Omental fat pad (tissue), 4 donors: ENCODE results near the gene CA12. TPM values are rescaled to one million over a fixed set of nuclear protein-coding genes. Genes with fewer than 3 reads are reported as not detected.

Experiments
- ATAC-seq: fragments of 150-250 bp; one replicate; pipeline ENCODE4 v1.9.1; 2016; ENCODE audit warnings: mild to moderate bottlenecking, moderate library complexity; ENCODE audit not compliant: low FRiP score
- DNase-seq: peaks from one replicate; pipeline ENCODE4 v3.0.0-alpha.2; 2019; ENCODE audit warnings: low spot score
- total RNA-seq, 4 donors: library from RNA; depleted of rRNA; stranded (reverse); fragments of >200 nt; gene quantifications; one replicate each; pipeline ENCODE4 v1.1.0, GENCODE V29; 2016
- TF ChIP-seq, protein P1 (sequence below), 3 donors: fragments of 450-650 bp; IDR thresholded peaks; one replicate each; pipeline ENCODE4 v1.5.1; 2016 to 2017; ENCODE audit warnings: antibody characterized with exemption in 3 of 3, mild to moderate bottlenecking in 3 of 3, moderate library complexity in 2 of 3

CA12 gene
- total RNA-seq, 4 donors from 2014 or later: 0.75 to 27.1 (median 10.2) TPM

DNA sequence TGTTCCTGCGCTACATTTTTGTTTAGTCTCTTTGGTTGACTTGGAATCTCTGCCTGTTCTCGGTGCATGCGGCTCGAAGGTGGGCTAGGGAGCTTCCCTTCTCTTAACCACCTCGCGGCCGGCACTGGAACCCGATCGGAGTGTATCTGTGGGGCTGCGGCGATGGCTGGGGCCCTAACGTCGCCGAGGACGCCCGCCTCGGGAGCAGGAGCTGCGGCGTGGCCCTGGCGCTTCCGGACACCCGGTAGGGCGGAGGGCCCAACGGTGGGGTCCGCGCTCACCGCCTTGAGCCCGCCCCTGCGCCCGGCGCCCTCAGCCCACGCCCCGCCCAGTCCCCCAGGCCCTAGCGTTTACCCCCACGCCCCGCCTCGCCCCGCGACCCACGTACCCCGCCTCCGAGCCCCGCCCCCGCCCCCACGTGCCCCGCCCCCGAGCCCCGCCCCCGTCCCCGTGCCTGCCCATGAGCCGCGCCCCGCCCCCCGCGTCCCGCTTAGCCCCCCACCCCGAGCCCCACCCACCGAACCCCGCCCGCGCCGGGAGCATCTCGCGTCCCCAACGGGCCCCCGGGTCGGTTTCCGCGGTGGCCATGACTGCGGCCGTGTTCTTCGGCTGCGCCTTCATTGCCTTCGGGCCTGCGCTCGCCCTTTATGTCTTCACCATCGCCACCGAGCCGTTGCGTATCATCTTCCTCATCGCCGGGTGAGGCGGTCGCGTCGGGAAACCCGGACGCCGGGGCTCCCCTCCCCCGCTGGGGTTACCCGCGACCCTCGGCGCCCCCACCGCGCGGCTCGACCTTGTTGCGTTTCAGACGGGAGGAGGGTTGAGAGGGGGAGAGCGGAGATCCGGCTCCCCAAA, 104.4 kb downstream of the CA12 start, which contains the start of gene APH1B:
Gene APH1B (plus strand): TSS at position 568 of the 855 bp plus-strand sequence. CDS start 19 bp downstream, at position 587.
- peak; percentile 79 for ATAC-seq
- DNase-seq: peak; percentile 45
- TF ChIP-seq, protein P1, sequence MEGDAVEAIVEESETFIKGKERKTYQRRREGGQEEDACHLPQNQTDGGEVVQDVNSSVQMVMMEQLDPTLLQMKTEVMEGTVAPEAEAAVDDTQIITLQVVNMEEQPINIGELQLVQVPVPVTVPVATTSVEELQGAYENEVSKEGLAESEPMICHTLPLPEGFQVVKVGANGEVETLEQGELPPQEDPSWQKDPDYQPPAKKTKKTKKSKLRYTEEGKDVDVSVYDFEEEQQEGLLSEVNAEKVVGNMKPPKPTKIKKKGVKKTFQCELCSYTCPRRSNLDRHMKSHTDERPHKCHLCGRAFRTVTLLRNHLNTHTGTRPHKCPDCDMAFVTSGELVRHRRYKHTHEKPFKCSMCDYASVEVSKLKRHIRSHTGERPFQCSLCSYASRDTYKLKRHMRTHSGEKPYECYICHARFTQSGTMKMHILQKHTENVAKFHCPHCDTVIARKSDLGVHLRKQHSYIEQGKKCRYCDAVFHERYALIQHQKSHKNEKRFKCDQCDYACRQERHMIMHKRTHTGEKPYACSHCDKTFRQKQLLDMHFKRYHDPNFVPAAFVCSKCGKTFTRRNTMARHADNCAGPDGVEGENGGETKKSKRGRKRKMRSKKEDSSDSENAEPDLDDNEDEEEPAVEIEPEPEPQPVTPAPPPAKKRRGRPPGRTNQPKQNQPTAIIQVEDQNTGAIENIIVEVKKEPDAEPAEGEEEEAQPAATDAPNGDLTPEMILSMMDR (IDR thresholded peaks at IDR 0.05): no peak

DNA sequence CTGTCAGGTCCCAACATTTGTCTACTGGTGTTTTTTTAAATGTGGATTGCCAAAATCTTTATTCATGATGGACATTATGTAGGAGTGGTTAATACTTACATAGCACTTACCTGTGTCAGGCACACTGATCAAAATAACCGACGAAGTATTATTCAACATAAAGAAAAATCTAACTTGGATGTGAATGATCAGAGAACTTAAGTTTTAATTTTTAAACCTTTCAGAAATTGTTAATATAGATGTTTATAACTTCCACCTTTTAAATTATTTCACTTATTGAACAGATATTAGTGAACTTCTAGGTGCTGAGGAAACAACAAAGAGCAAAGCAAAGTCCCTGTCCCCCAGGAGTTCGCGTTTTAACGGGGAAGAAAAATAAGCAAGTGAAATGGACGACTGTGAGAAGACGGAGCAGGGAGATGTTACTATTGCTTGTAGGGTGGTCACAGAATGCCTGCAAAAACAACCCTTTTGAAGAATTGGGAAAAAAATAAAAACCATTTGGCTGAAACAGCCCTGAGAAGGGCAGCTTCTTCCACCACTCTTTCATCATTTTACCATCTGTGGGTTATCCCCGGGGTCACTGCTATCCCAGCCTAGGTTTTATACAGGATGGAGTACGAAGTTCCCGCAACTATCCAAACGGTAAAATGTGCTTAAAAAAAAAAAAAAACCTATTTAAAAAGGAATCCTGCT, 105.2 kb downstream of the CA12 start:
- no peak for DNase-seq
- ATAC-seq: no peak
- TF ChIP-seq, protein P1 (IDR thresholded peaks at IDR 0.05): no peak

GRCh38 chr15:63274427-63274826, 107.2 kb downstream of the CA12 start:
- ATAC-seq (no peak), DNase-seq (no peak)
- TF ChIP-seq, protein P1 (IDR thresholded peaks at IDR 0.05): no peak

Other genes with a start within 250 kb of the CA12 start
- 100 to 1,000 TPM in 1 of 4 donors, 10 to 100 TPM in 3; 71.3 to 107 (median 83.2) TPM for gene RPS27L, start 224.4 kb downstream of the CA12 start, total RNA-seq
- 10 to 100 TPM; 36.0 to 55.4 (median 50.0) TPM for gene RAB8B, start 192.2 kb downstream of the CA12 start, total RNA-seq
- 10 to 100 TPM; 15.9 to 17.4 (median 17.0) TPM for gene APH1B, start 104.2 kb downstream of the CA12 start, total RNA-seq
- 10 to 100 TPM; 40.4 to 66.2 (median 56.0) TPM for gene USP3, start 122.7 kb upstream of the CA12 start, total RNA-seq
- 1 to 10 TPM in 1 of 4 donors, under 1 TPM in 2, not detected in 1; 0.56 to 2.8 (median 0.60) TPM for gene FBXL22, start 215.5 kb upstream of the CA12 start, total RNA-seq